ENCODE data around the gene CHID1. TPM values are rescaled to one million over a fixed set of nuclear protein-coding genes. Genes with fewer than 3 reads are reported as not detected.

Gene CHID1
- total and polyA plus RNA-seq, 2 experiments from 2014 or later = 72.3 to 202 TPM

DNA sequence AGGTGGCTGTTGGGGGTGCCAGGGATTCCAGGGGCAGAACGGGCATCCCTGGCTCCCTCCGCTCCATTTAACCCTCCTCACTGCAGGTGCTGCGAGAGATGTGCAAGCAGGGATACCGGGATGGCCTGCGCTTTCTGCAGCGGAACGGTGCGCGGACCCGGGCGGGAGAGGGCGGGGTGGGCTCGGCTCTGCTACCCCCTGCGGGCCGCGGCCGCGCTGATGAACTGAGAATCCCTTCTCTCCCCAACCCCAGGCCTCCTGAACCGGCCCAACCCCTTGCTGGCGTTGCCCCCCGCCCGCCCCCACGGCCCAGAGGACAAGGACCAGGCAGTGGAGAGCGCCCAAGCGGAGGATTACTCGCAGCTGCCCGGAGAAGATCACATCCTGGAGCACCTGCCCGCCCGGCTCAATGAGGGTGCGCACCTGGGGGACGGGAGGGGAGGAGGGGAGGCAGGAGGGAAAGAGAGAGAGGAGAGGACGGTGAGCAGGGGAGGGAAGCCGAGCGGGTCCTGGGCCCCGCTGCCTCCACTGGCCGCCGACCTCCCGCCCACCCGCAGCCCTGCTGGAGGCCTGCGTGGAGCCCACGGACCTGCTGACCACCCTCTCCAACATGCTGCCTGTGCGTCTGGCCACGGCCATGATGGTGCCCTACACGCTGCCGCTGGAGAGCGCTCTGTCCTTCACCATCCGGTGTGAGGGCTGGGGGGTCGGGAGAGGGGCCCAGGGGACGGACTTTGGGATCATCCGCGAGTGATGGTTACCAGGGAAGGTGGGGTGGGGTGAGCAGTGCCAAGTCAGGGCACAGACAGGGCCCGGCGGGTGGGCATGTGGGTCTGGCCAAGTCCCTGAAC, 86.9 kb downstream of the CHID1 start:
- DNase-seq = no peak
- TF ChIP-seq EZH2phosphoT487 (IDR thresholded peaks at IDR 0.05; ENCODE audit: insufficient read depth, low read depth) (no peak), EZH2 (IDR thresholded peaks at IDR 0.05; ENCODE audit: insufficient read depth, poor library complexity, severe bottlenecking) (no peak)
- Histone ChIP-seq H3K9me3 (ENCODE audit: low read depth) (no peaks in the 10 kb centered on the region), H3K36me3 (ENCODE audit: low read depth) (peaks cover 3% of the 10 kb centered on the region; the same call in 1 of the 2 replicates), H3K9ac (no peak overlapping the region), H4K20me1 (ENCODE audit: insufficient read depth) (no peaks in the 10 kb centered on the region), H3K79me2 (ENCODE audit: insufficient read depth) (peaks cover 38% of the 10 kb centered on the region), H2AFZ (no peak overlapping the region), H3F3A (ENCODE audit: insufficient read depth) (no peaks in the 10 kb centered on the region), H3K9me2 (ENCODE audit: insufficient read depth) (no peaks in the 10 kb centered on the region), H3K4me3 (no peak overlapping the region), H3K4me2 (ENCODE audit: unreplicated experiment) (no peak overlapping the region), H3K27ac (no peak overlapping the region), H3K27me3 (replicated peaks; ENCODE audit: insufficient read depth) (peaks cover 7% of the 10 kb centered on the region; the same call in 1 of the 2 replicates), H3K4me1 (ENCODE audit: insufficient read depth) (peaks cover 14% of the 10 kb centered on the region)
- in situ Hi-C loops (cut with MboI) = no loop called here
- WGBS, 2 experiments (ENCODE audit: low coverage in 1 of 2, low lambda C conversion rate in 2 of 2, missing lambda C conversion rate in 2 of 2) = 86 to 89% methylated on average over 9 to 51 of the region's 53 CpGs

GRCh38 chr11:821512-822371, 88.9 kb downstream of the CHID1 start:
- Histone ChIP-seq H3F3A (ENCODE audit: insufficient read depth) (peaks cover 3% of the 10 kb centered on the region; the same call in 1 of the 2 replicates), H3K4me2 (ENCODE audit: unreplicated experiment) (peak overlapping the region; percentile 88), H3K27me3 (replicated peaks; ENCODE audit: insufficient read depth) (peaks cover 3% of the 10 kb centered on the region; the same call in 1 of the 2 replicates), H2AFZ (no peak overlapping the region), H4K20me1 (ENCODE audit: insufficient read depth) (no peaks in the 10 kb centered on the region), H3K9ac (peak overlapping the region; percentile 92; the same call in 1 of the 2 replicates), H3K27ac (peak overlapping the region; percentile 77), H3K36me3 (ENCODE audit: low read depth) (peaks cover 3% of the 10 kb centered on the region; the same call in 1 of the 2 replicates), H3K4me1 (ENCODE audit: insufficient read depth) (peaks cover 18% of the 10 kb centered on the region), H3K9me2 (ENCODE audit: insufficient read depth) (no peaks in the 10 kb centered on the region), H3K9me3 (ENCODE audit: low read depth) (no peaks in the 10 kb centered on the region), H3K4me3 (peak overlapping the region; percentile 79), H3K79me2 (ENCODE audit: insufficient read depth) (peaks cover 38% of the 10 kb centered on the region)
- 84 to 88% methylated on average over 18 to 22 of the region's 22 CpGs for WGBS, 2 experiments (ENCODE audit: low coverage in 1 of 2, low lambda C conversion rate in 2 of 2, missing lambda C conversion rate in 2 of 2)
- DNase-seq = no peak
- TF ChIP-seq EZH2 (IDR thresholded peaks at IDR 0.05; ENCODE audit: insufficient read depth, poor library complexity, severe bottlenecking) (no peak), EZH2phosphoT487 (IDR thresholded peaks at IDR 0.05; ENCODE audit: insufficient read depth, low read depth) (no peak)
- in situ Hi-C loops (cut with MboI) = no loop called here

DNA sequence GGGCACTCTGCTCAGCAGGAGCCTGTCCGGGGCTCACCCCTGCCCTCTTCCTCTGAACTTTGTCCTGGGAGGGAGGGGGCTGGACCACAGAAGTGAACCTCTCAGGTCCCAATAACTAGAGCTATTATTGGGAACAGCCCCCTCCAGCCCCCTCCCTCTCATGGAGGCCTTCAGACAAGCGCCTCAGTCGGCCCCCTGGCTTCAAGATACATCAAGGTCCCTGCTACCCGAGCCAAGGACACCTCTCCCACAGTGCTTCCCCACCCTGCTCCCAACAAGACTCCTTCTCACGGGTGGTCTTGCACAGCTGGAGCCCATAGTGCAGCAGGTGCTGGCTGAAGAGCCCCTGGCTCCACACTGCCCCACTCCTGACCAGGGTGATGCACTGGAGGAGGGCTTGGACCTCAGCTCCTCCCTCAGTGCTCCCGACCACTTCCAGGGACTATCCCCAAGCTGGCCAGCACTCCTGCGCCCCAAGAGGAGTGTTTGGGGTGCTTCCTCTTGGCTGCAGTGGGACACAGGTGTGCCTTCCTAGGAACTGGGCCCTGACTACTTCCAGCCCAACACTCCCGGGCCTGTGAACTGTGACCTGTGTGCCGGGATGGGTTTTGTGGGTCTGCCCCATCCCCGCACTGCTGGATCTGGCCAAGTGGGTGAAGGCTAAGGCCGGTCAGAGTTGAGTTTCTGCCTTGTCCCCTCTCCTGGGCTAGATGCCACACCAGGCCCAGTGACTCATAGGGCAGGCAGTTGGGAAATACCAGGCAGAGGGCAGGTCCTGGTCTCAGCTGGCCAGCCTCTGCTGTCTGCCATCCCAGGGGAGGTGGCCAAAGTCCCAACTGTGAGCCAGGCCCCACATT, 89.7 kb downstream of the CHID1 start:
- Histone ChIP-seq H3K9me2 (ENCODE audit: insufficient read depth) (no peaks in the 10 kb centered on the region), H3K4me3 (peak overlapping the region; percentile 79), H3K9ac (peak overlapping the region; percentile 92), H3K4me2 (ENCODE audit: unreplicated experiment) (peak overlapping the region; percentile 88), H3K79me2 (ENCODE audit: insufficient read depth) (peaks cover 38% of the 10 kb centered on the region), H3K27ac (peak overlapping the region; percentile 77), H3K9me3 (ENCODE audit: low read depth) (no peaks in the 10 kb centered on the region), H2AFZ (no peak overlapping the region), H3F3A (ENCODE audit: insufficient read depth) (peaks cover 3% of the 10 kb centered on the region; the same call in 1 of the 2 replicates), H3K36me3 (ENCODE audit: low read depth) (peaks cover 3% of the 10 kb centered on the region; the same call in 1 of the 2 replicates), H3K27me3 (replicated peaks; ENCODE audit: insufficient read depth) (no peaks in the 10 kb centered on the region), H3K4me1 (ENCODE audit: insufficient read depth) (peaks cover 18% of the 10 kb centered on the region), H4K20me1 (ENCODE audit: insufficient read depth) (no peaks in the 10 kb centered on the region)
- WGBS, 2 experiments (ENCODE audit: low coverage in 1 of 2, low lambda C conversion rate in 2 of 2, missing lambda C conversion rate in 2 of 2) = 40 to 53% methylated on average over 11 of the region's 11 CpGs
- in situ Hi-C loops (cut with MboI) = no loop called here
- TF ChIP-seq EZH2phosphoT487 (IDR thresholded peaks at IDR 0.05; ENCODE audit: insufficient read depth, low read depth) (no peak), EZH2 (IDR thresholded peaks at IDR 0.05; ENCODE audit: insufficient read depth, poor library complexity, severe bottlenecking) (no peak)
- DNase-seq = peak; percentile 89
